HCT116 (cell line): Measurements from ENCODE around the gene TP53TG5. TPM values are rescaled to one million over a fixed set of nuclear protein-coding genes. Genes with fewer than 3 reads are reported as not detected.

Experiments used
- ATAC-seq: fragments of 200-7000 bp; cut with Tn5 transposase; 2 replicates; pipeline ENCODE4 v1.9.1; 2020; ENCODE audit warnings: mild to moderate bottlenecking, moderate library complexity
- BruUV-seq: library from RNA; stranded (reverse); fragments of 400-500 nt; replicated peaks from 2 replicates; lab custom pipeline; 2021; lab: Mats Ljungman, UMichigan
- CTCF ChIA-PET: fragments of 300-600 bp; sonication (Branson Sonifier 250); formaldehyde crosslinking; loops from one replicate; lab custom pipeline; 2021; ENCODE audit warnings: antibody characterized with exemption; lab: Charles Lee
- POLR2A ChIA-PET: fragments of 300-600, 350-600 bp; sonication (Branson Sonifier 250); formaldehyde crosslinking; loops from one replicate; lab custom pipeline; 2021; ENCODE audit warnings: antibody characterized with exemption; lab: Charles Lee
- RAD21 ChIA-PET, 2 experiments: fragments of 300-600 bp; sonication (Branson Sonifier 250); formaldehyde crosslinking; loops; one replicate each; lab custom pipeline; 2023; ENCODE audit warnings: low total read pairs in 2 of 2; ENCODE audit not compliant: uncharacterized antibody in 2 of 2, unreplicated experiment in 2 of 2, low non-redundant PET in 1 of 2; lab: Charles Lee
- DNase-seq: peaks from one replicate; pipeline ENCODE4 v3.0.0-alpha.2; 2010; ENCODE audit warnings: low read depth, low spot score
- H2AFZ ChIP-seq: fragments of 200-600 bp; shearing (Covaris generic), sonication (generic); 2 replicates; pipeline ENCODE4 v1.6.1; 2017; ENCODE audit warnings: low read depth, mixed run types, mixed read lengths, antibody characterized with exemption, low read length; ENCODE audit not compliant: poor library complexity, severe bottlenecking
- H3K27ac ChIP-seq: 2 replicates; pipeline ENCODE4 v1.5.1; 2012; ENCODE audit warnings: low read depth, low read length
- H3K27me3 ChIP-seq: fragments of 200-600 bp; sonication (generic); 2 replicates; pipeline ENCODE4 v1.6.1; 2016; ENCODE audit warnings: mixed run types, low read length, mixed read lengths; ENCODE audit not compliant: insufficient read depth
- H3K36me3 ChIP-seq, 2 experiments: fragments of 200-500 bp in 1 of 2; fragments of 200-600 bp in 1 of 2; sonication (Bioruptor generic) in 1 of 2; sonication (generic) in 1 of 2; 2 replicates each; pipeline versions ENCODE4 v1.5.1 to v1.6.1; 2014 to 2016; ENCODE audit warnings: low read length in 2 of 2, inconsistent platforms in 1 of 2, mixed read lengths in 1 of 2, mixed run types in 1 of 2; ENCODE audit not compliant: insufficient read depth in 2 of 2, control insufficient read depth in 1 of 2
- H3K4me1 ChIP-seq, 2 experiments: fragments of 200-600 bp in 1 of 2; sonication (generic) in 1 of 2; 2 replicates each; pipeline versions ENCODE4 v1.5.1 to v1.6.1; 2012 to 2017; ENCODE audit warnings: low read length in 2 of 2, inconsistent platforms in 1 of 2, mild to moderate bottlenecking in 1 of 2, mixed read lengths in 1 of 2, mixed run types in 1 of 2, moderate library complexity in 1 of 2; ENCODE audit not compliant: insufficient read depth in 2 of 2, control insufficient read depth in 1 of 2
- H3K4me2 ChIP-seq: fragments of 200-600 bp; sonication (generic); 2 replicates; pipeline ENCODE4 v1.6.1; 2017; ENCODE audit warnings: mixed run types, low read length, mixed read lengths
- H3K4me3 ChIP-seq, 2 experiments: fragments of 200-600 bp in 1 of 2; sonication (generic) in 1 of 2; replicated peaks in 1 of 2; 2 replicates each; pipeline ENCODE4 v1.5.1; 2011 to 2016; ENCODE audit warnings: low read length in 2 of 2, control low read depth in 1 of 2, low read depth in 1 of 2, mild to moderate bottlenecking in 1 of 2, mixed read lengths in 1 of 2, mixed run types in 1 of 2
- H3K79me2 ChIP-seq: fragments of 200-600 bp; sonication (generic); 2 replicates; pipeline ENCODE4 v1.6.1; 2017; ENCODE audit warnings: mild to moderate bottlenecking, mixed run types, low read length, moderate library complexity, mixed read lengths; ENCODE audit not compliant: insufficient read depth
- H3K9ac ChIP-seq: fragments of 200-600 bp; sonication (generic); 2 replicates; pipeline ENCODE4 v1.6.1; 2016; ENCODE audit warnings: low read length, mixed read lengths
- H3K9me2 ChIP-seq: fragments of 200-600 bp; sonication (generic), shearing (Covaris generic); 2 replicates; pipeline ENCODE4 v1.6.1; 2017; ENCODE audit warnings: mixed run types, mild to moderate bottlenecking, moderate library complexity; ENCODE audit not compliant: insufficient read depth
- H3K9me3 ChIP-seq, 2 experiments: fragments of 200-500 bp in 1 of 2; fragments of 200-600 bp in 1 of 2; sonication (Bioruptor generic) in 1 of 2; sonication (generic) in 1 of 2; 2 replicates each; pipeline ENCODE4 v1.6.1; 2014 to 2017; ENCODE audit warnings: low read length in 2 of 2, mixed read lengths in 2 of 2, inconsistent platforms in 1 of 2, low read depth in 1 of 2, mild to moderate bottlenecking in 1 of 2, mixed run types in 1 of 2, moderate library complexity in 1 of 2; ENCODE audit not compliant: control insufficient read depth in 1 of 2, insufficient read depth in 1 of 2
- H4K20me1 ChIP-seq: fragments of 200-600 bp; sonication (generic), shearing (Covaris generic); 2 replicates; pipeline ENCODE4 v1.6.1; 2017; ENCODE audit warnings: mixed run types, mild to moderate bottlenecking, moderate library complexity; ENCODE audit not compliant: insufficient read depth
- CBX3 ChIP-seq: IDR thresholded peaks from 2 replicates; pipeline ENCODE4 v1.6.1; 2012; ENCODE audit warnings: low read depth
- ELF1 ChIP-seq: IDR thresholded peaks from 2 replicates; pipeline ENCODE4 v1.6.1; 2012; ENCODE audit warnings: low read depth, borderline replicate concordance
- EZH2 ChIP-seq: fragments of 200-600 bp; sonication (generic); IDR thresholded peaks from 2 replicates; pipeline ENCODE4 v1.6.1; 2017; ENCODE audit warnings: antibody characterized with exemption, mixed run types
- EZH2phosphoT487 ChIP-seq: fragments of 200-600 bp; IDR thresholded peaks from 2 replicates; pipeline ENCODE4 v1.6.1; 2018; ENCODE audit warnings: antibody characterized with exemption, borderline replicate concordance
- FOSL1 ChIP-seq: IDR thresholded peaks from 2 replicates; pipeline ENCODE4 v1.6.1; 2012; ENCODE audit warnings: low read depth
- JUND ChIP-seq: IDR thresholded peaks from 2 replicates; pipeline ENCODE4 v1.6.1; 2012
- POLR2AphosphoS5 ChIP-seq: IDR thresholded peaks from 2 replicates; pipeline ENCODE4 v1.6.1; 2011; ENCODE audit warnings: mild to moderate bottlenecking, low read depth, low read length, moderate library complexity
- RAD21 ChIP-seq: IDR thresholded peaks from 2 replicates; pipeline ENCODE4 v1.6.1; 2012; ENCODE audit warnings: low read depth, mild to moderate bottlenecking
- SP1 ChIP-seq: IDR thresholded peaks from 2 replicates; pipeline ENCODE4 v1.6.1; 2012; ENCODE audit warnings: low read depth
- SRF ChIP-seq: IDR thresholded peaks from 2 replicates; pipeline ENCODE4 v1.6.1; 2012; ENCODE audit warnings: low read depth
- TCF7L2 ChIP-seq: IDR thresholded peaks from 2 replicates; pipeline ENCODE4 v1.7.0; 2011; ENCODE audit warnings: borderline replicate concordance, inconsistent platforms; ENCODE audit not compliant: insufficient read depth, insufficient read length; ENCODE audit errors: extremely low read depth
- YY1 ChIP-seq: IDR thresholded peaks from 2 replicates; pipeline ENCODE4 v1.6.1; 2011; ENCODE audit warnings: low read length, low read depth, moderate library complexity, mild to moderate bottlenecking; ENCODE audit not compliant: insufficient replicate concordance; ENCODE audit errors: extremely low read depth
- ZFX ChIP-seq: fragments of 450-650 bp; IDR thresholded peaks from 2 replicates; pipeline ENCODE4 v1.6.1; 2017
- ZNF274 ChIP-seq: fragments of 200-500 bp; sonication (Bioruptor generic); IDR thresholded peaks from 2 replicates; pipeline ENCODE4 v1.6.1; 2014; ENCODE audit warnings: mild to moderate bottlenecking, low read depth, low read length, inconsistent platforms
- intact Hi-C: fragments of 100-400 bp; cut with micrococcal nuclease; formaldehyde crosslinking; loops from 2 replicates; pipeline ENCODE4 v1.10.0; 2022
- total RNA-seq: library from RNA; stranded (reverse); gene quantifications from one replicate; pipeline ENCODE4 v1.2.1, GENCODE V29; 2021; ENCODE audit not compliant: unreplicated experiment
- TF ChIP-seq, protein P1 (sequence below): IDR thresholded peaks from 2 replicates; pipeline ENCODE4 v1.6.1; 2012
- TF ChIP-seq, protein P2 (sequence below), 3 experiments: fragments of 200-600 bp in 1 of 3; sonication (generic) in 1 of 3; IDR thresholded peaks in 2 of 3; conservative IDR thresholded peaks in 1 of 3; 2 replicates each; pipeline ENCODE4 v1.5.1; 2012 to 2017; ENCODE audit warnings: low read depth in 2 of 3, low read length in 2 of 3, antibody characterized with exemption in 1 of 3, borderline replicate concordance in 1 of 3, control low read depth in 1 of 3, mild to moderate bottlenecking in 1 of 3, mixed read lengths in 1 of 3, mixed run types in 1 of 3, moderate library complexity in 1 of 3; ENCODE audit not compliant: insufficient read depth in 1 of 3
- TF ChIP-seq, protein P3 (sequence below): IDR thresholded peaks from 2 replicates; pipeline ENCODE4 v1.6.1; 2012

Gene TP53TG5
- total RNA-seq, 1 experiment from 2014 or later: 0.76 TPM

DNA sequence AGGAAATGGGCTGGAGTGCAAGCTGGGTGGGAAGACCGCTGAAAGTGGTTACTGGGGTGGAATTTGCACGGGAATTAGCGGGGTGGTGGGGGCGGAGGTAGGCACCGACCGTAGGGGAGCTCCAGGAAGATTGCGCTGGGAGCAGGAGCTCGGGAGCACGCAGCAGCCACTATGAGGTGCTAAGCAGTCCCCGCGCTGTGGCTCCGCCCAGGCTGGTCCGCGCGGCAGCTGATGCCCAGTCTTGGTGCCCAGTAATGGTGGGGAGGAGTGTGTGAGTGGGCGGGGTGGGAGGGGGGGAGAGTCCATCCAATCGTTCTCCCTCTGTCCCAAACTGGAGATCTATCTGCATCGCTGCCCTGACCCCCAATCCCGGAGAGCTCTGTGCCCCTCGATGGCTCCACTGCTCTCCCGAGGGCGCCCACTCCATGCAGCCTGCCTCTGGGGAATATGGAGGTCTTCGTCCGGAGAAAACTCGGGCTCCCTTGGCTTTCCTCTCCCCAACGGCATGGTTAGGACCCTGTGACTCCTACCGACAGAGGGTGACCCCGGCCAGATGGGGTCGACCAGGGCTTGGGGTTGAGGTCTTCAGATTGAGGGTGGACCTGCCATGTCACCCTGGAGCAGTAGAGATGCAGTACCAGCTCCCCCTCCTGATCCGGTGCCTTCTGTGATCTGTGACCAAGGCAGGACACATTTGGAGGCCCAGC, 5.3 kb downstream of the TP53TG5 start:
- Histone ChIP-seq H4K20me1 (no peaks in the 10 kb centered on the region), H3K36me3 (peaks cover under 1 to 5% of the 10 kb centered on the region in 2 experiments; a peak in 1 of 4 replicates), H3K9me2 (no peaks in the 10 kb centered on the region), H3K4me1 (peaks cover 0 to 15% of the 10 kb centered on the region in 2 experiments; a peak in 2 of 4 replicates), H3K9ac (no peak overlapping the region), H3K4me3 (no peak overlapping the region), H3K9me3 (no peaks in the 10 kb centered on the region), H3K27ac (no peak overlapping the region)
- ChIA-PET RAD21 (interaction anchor here in 1 of 2 experiments (1.5 to 2.1 kb wide), 2 partner anchors 52 to 64 kb away, joined by 4 to 16 read pairs; no protein-coding TSS in a partner anchor), POLR2A (interaction anchor here (2.2 kb wide), 1 partner anchor 9 kb away, joined by 9 read pairs; the partner anchor contains the start of gene SYS1)
- intact Hi-C loops: no loop called here
- no peak for TF ChIP-seq ZFX
- TF ChIP-seq, protein P1, sequence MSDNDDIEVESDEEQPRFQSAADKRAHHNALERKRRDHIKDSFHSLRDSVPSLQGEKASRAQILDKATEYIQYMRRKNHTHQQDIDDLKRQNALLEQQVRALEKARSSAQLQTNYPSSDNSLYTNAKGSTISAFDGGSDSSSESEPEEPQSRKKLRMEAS: no peak
- no peak for TF ChIP-seq POLR2AphosphoS5
- TF ChIP-seq, all 23 proteins: peak for 0
- no peak; the same call in 1 of the 2 replicates for ATAC-seq
- CTCF ChIA-PET: interaction anchor here (0.9 to 8.3 kb wide), 11 partner anchors 10 to 398 kb away, joined by 3 to 61 read pairs (median 9); partner anchors contain the start of genes PIGT and SYS1
- Histone ChIP-seq H3K4me2 (no peak overlapping the region), H2AFZ (no peak overlapping the region), H3K79me2 (no peaks in the 10 kb centered on the region), H3K27me3 (no peaks in the 10 kb centered on the region)
- BruUV-seq: no TSS peak
- no peak for DNase-seq

DNA sequence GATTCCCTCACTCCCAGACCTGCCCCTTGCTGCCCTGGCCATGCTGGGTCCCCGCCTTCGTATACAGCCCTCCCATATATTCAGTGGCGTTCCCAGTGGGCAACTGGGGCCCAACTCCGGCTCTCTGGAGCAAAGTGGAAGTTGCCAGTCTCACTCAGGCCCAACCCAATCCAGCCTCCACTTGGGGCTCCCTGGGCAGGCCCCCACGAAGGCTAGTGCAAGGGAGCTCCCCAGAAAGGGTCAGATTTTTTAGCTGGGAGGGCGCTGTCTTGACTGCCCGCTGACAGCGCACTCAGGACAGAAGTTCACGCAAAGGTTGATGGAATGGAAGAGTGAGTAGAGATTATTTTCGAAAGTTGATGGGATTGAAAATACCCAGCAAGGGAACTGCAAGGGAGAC, 5.9 kb downstream of the TP53TG5 start:
- RAD21 ChIA-PET: no interaction called here
- no TSS peak for BruUV-seq
- H3K4me3 ChIP-seq: no peak overlapping the region
- H4K20me1 ChIP-seq: no peaks in the 10 kb centered on the region
- no peak overlapping the region for H3K27ac ChIP-seq
- no peak overlapping the region for H3K4me2 ChIP-seq
- H3K9me3 ChIP-seq: no peaks in the 10 kb centered on the region
- POLR2A ChIA-PET: interaction anchor here (2.2 kb wide), 1 partner anchor 8 kb away, joined by 9 read pairs; the partner anchor contains the start of gene SYS1
- DNase-seq: no peak
- no peak overlapping the region for H3K9ac ChIP-seq
- TF ChIP-seq EZH2phosphoT487 (no peak), ZNF274 (no peak), POLR2AphosphoS5 (no peak), FOSL1 (no peak), EZH2 (no peak), ELF1 (no peak), CBX3 (no peak), TCF7L2 (no peak), SRF (no peak), JUND (no peak), RAD21 (no peak), YY1 (no peak), ZFX (no peak), SP1 (no peak)
- TF ChIP-seq, protein P2, sequence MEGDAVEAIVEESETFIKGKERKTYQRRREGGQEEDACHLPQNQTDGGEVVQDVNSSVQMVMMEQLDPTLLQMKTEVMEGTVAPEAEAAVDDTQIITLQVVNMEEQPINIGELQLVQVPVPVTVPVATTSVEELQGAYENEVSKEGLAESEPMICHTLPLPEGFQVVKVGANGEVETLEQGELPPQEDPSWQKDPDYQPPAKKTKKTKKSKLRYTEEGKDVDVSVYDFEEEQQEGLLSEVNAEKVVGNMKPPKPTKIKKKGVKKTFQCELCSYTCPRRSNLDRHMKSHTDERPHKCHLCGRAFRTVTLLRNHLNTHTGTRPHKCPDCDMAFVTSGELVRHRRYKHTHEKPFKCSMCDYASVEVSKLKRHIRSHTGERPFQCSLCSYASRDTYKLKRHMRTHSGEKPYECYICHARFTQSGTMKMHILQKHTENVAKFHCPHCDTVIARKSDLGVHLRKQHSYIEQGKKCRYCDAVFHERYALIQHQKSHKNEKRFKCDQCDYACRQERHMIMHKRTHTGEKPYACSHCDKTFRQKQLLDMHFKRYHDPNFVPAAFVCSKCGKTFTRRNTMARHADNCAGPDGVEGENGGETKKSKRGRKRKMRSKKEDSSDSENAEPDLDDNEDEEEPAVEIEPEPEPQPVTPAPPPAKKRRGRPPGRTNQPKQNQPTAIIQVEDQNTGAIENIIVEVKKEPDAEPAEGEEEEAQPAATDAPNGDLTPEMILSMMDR (IDR thresholded peaks at IDR 0.05 in 2 of 3, conservative IDR thresholded peaks at IDR 0.05 in 1 of 3; ENCODE audit: borderline replicate concordance in 1 of 3, insufficient read depth in 1 of 3, low read depth in 2 of 3, low read length in 2 of 3): no peak
- TF ChIP-seq, protein P3, sequence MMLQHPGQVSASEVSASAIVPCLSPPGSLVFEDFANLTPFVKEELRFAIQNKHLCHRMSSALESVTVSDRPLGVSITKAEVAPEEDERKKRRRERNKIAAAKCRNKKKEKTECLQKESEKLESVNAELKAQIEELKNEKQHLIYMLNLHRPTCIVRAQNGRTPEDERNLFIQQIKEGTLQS: no peak
- TF ChIP-seq, protein P1: no peak
- H3K36me3 ChIP-seq: peaks cover 6 to 10% of the 10 kb centered on the region in 2 experiments; a peak in 1 of 4 replicates
- H3K4me1 ChIP-seq: peaks cover 0 to 15% of the 10 kb centered on the region in 2 experiments; a peak in 2 of 4 replicates
- CTCF ChIA-PET: interaction anchor here (3.1 to 8.3 kb wide), 2 partner anchors 9 to 64 kb away, joined by 22 to 61 read pairs; partner anchors contain the start of gene SYS1
- ATAC-seq: no peak
- intact Hi-C loops: no loop called here
- no peaks in the 10 kb centered on the region for H3K79me2 ChIP-seq
- no peak overlapping the region for H2AFZ ChIP-seq
- H3K9me2 ChIP-seq: no peaks in the 10 kb centered on the region
- H3K27me3 ChIP-seq: no peaks in the 10 kb centered on the region
